H1 (cell line): Measurements from ENCODE around the gene TARDBP. TPM values are rescaled to one million over a fixed set of nuclear protein-coding genes. Genes with fewer than 3 reads are reported as not detected.

Source experiments
- CTCF ChIA-PET: fragments of 300-600 bp; sonication (Branson Sonifier 250); formaldehyde crosslinking; loops from one replicate; lab custom pipeline; 2021; ENCODE audit not compliant: partially characterized antibody; lab: Charles Lee
- POLR2A ChIA-PET: fragments of 300-600 bp; sonication (Branson Sonifier 250); formaldehyde crosslinking; loops from one replicate; lab custom pipeline; 2021; ENCODE audit warnings: inconsistent platforms; ENCODE audit not compliant: partially characterized antibody; lab: Charles Lee
- DNase-seq, 2 experiments: peaks; one replicate each; pipeline versions ENCODE4 v3.0.0 to v3.0.0-alpha.2; 2010 to 2022; ENCODE audit warnings: low spot score in 2 of 2, low read depth in 1 of 2, mixed read lengths in 1 of 2
- FAIRE-seq: peaks from 2 replicates; lab custom pipeline; 2011; peaks lifted over from hg19 to GRCh38; lab: Jason Lieb, UNC
- H2AFZ ChIP-seq: 2 replicates; pipeline ENCODE4 v1.8.1; 2012; ENCODE audit warnings: low read length, inconsistent platforms
- H2AK5ac ChIP-seq: 2 replicates; pipeline ENCODE4 v1.6.1; 2013; ENCODE audit warnings: low read depth, low read length
- H2BK120ac ChIP-seq: replicated peaks from 2 replicates; pipeline ENCODE3; 2013; ENCODE audit warnings: low read depth, low read length, inconsistent platforms
- H2BK12ac ChIP-seq: 2 replicates; pipeline ENCODE4 v1.6.1; 2013; ENCODE audit warnings: low read depth, low read length
- H2BK15ac ChIP-seq: 2 replicates; pipeline ENCODE4 v1.6.1; 2013; ENCODE audit warnings: low read length
- H2BK20ac ChIP-seq: 2 replicates; pipeline ENCODE4 v1.6.1; 2013; ENCODE audit warnings: low read length
- H2BK5ac ChIP-seq: 2 replicates; pipeline ENCODE4 v1.6.1; 2013; ENCODE audit warnings: low read depth, low read length
- H3K14ac ChIP-seq: 2 replicates; pipeline ENCODE4 v1.6.1; 2013; ENCODE audit warnings: inconsistent platforms; ENCODE audit not compliant: insufficient read length
- H3K18ac ChIP-seq: 2 replicates; pipeline ENCODE4 v1.6.1; 2013; ENCODE audit warnings: low read length; ENCODE audit errors: extremely low read depth
- H3K23ac ChIP-seq: 2 replicates; pipeline ENCODE4 v1.6.1; 2013; ENCODE audit warnings: inconsistent platforms; ENCODE audit not compliant: insufficient read length
- H3K23me2 ChIP-seq: 2 replicates; pipeline ENCODE4 v1.6.1; 2013; ENCODE audit warnings: low read depth, low read length
- H3K27ac ChIP-seq: 2 replicates; pipeline ENCODE4 v1.6.1; 2011; ENCODE audit warnings: low read depth, low read length, inconsistent platforms
- H3K27me3 ChIP-seq, 4 experiments: replicated peaks in 1 of 4; 1 replicate in 1 of 4; 2 replicates in 3 of 4; pipeline versions ENCODE4 v1.6.1 to v1.8.1; 2011 to 2013; ENCODE audit warnings: low read length in 3 of 4, mild to moderate bottlenecking in 3 of 4, inconsistent platforms in 2 of 4, mixed read lengths in 2 of 4, moderate library complexity in 1 of 4; ENCODE audit not compliant: control insufficient read depth in 3 of 4, insufficient read depth in 3 of 4; ENCODE audit errors: extremely low read depth in 1 of 4
- H3K36me3 ChIP-seq, 4 experiments: 2 replicates each; pipeline versions ENCODE4 v1.6.1 to v1.8.1; 2011 to 2013; ENCODE audit warnings: mild to moderate bottlenecking in 4 of 4, low read length in 3 of 4, moderate library complexity in 2 of 4, control low read depth in 1 of 4, inconsistent platforms in 1 of 4; ENCODE audit not compliant: insufficient read depth in 4 of 4, control insufficient read depth in 2 of 4
- H3K4ac ChIP-seq: replicated peaks from 2 replicates; pipeline ENCODE3; 2013; ENCODE audit warnings: low read length, low read depth, mixed read lengths, inconsistent platforms; ENCODE audit not compliant: insufficient read length
- H3K4me1 ChIP-seq, 4 experiments: replicated peaks in 1 of 4; 1 replicate in 1 of 4; 2 replicates in 3 of 4; pipeline versions ENCODE4 v1.6.1 to v1.8.1; 2011 to 2013; ENCODE audit warnings: low read length in 3 of 4, inconsistent platforms in 2 of 4, mixed read lengths in 1 of 4; ENCODE audit not compliant: insufficient read depth in 4 of 4, control insufficient read depth in 3 of 4
- H3K4me2 ChIP-seq, 2 experiments: 2 replicates each; pipeline versions ENCODE4 v1.6.1 to v1.8.1; 2011 to 2013; ENCODE audit warnings: low read depth in 2 of 2, low read length in 2 of 2, control low read depth in 1 of 2, inconsistent platforms in 1 of 2, mild to moderate bottlenecking in 1 of 2; ENCODE audit not compliant: insufficient read depth in 1 of 2
- H3K4me3 ChIP-seq, 4 experiments: fragments of 200-600, 300-600 bp in 1 of 4; sonication (generic), shearing (Covaris generic), sonication (Bioruptor Twin) in 1 of 4; 2 replicates each; pipeline versions ENCODE4 v1.5.1 to v1.8.1; 2011 to 2016; ENCODE audit warnings: low read length in 4 of 4, low read depth in 3 of 4, control low read depth in 2 of 4, inconsistent platforms in 2 of 4, mild to moderate bottlenecking in 2 of 4, mixed read lengths in 1 of 4, moderate library complexity in 1 of 4; ENCODE audit not compliant: insufficient read depth in 2 of 4; ENCODE audit errors: extremely low read depth in 1 of 4
- H3K56ac ChIP-seq: replicated peaks from 2 replicates; pipeline ENCODE3; 2013; ENCODE audit warnings: low read depth, mild to moderate bottlenecking, mixed read lengths, low read length, inconsistent platforms; ENCODE audit not compliant: insufficient read length
- H3K79me1 ChIP-seq: 2 replicates; pipeline ENCODE4 v1.6.1; 2013; ENCODE audit warnings: low read depth, low read length, control low read depth
- H3K79me2 ChIP-seq, 2 experiments: 2 replicates each; pipeline versions ENCODE4 v1.6.1 to v1.8.1; 2012 to 2013; ENCODE audit warnings: low read length in 2 of 2, mild to moderate bottlenecking in 2 of 2, inconsistent platforms in 1 of 2; ENCODE audit not compliant: insufficient read depth in 2 of 2, control insufficient read depth in 1 of 2
- H3K9ac ChIP-seq, 4 experiments: replicated peaks in 1 of 4; 1 replicate in 1 of 4; 2 replicates in 3 of 4; pipeline versions ENCODE4 v1.6.1 to v1.8.1; 2011 to 2013; ENCODE audit warnings: low read depth in 3 of 4, low read length in 3 of 4, control low read depth in 2 of 4, mild to moderate bottlenecking in 2 of 4, moderate library complexity in 2 of 4, inconsistent platforms in 1 of 4; ENCODE audit errors: extremely low read depth in 1 of 4
- H3K9me3 ChIP-seq, 2 experiments: 2 replicates each; pipeline versions ENCODE4 v1.6.1 to v1.8.1; 2012 to 2013; ENCODE audit warnings: mild to moderate bottlenecking in 2 of 2, moderate library complexity in 2 of 2, control low read depth in 1 of 2, inconsistent platforms in 1 of 2, low read depth in 1 of 2, low read length in 1 of 2, mixed read lengths in 1 of 2; ENCODE audit not compliant: insufficient read depth in 2 of 2
- H4K20me1 ChIP-seq, 2 experiments: replicated peaks in 1 of 2; 2 replicates each; pipeline versions ENCODE3 to v1.8.1; 2011 to 2013; ENCODE audit warnings: inconsistent platforms in 2 of 2, low read length in 2 of 2, mild to moderate bottlenecking in 1 of 2; ENCODE audit not compliant: insufficient read depth in 2 of 2, control insufficient read depth in 1 of 2
- H4K5ac ChIP-seq: 2 replicates; pipeline ENCODE4 v1.6.1; 2013; ENCODE audit warnings: low read length, low read depth, mixed read lengths, inconsistent platforms; ENCODE audit not compliant: insufficient read length
- H4K8ac ChIP-seq: 2 replicates; pipeline ENCODE4 v1.8.0; 2013; ENCODE audit warnings: mild to moderate bottlenecking, moderate library complexity, low read length, inconsistent platforms; ENCODE audit not compliant: insufficient read depth; ENCODE audit errors: extremely low read depth
- H4K91ac ChIP-seq: replicated peaks from 2 replicates; pipeline ENCODE3; 2013; ENCODE audit warnings: low read length, mixed read lengths, inconsistent platforms; ENCODE audit not compliant: insufficient read length
- FOSL1 ChIP-seq: IDR thresholded peaks from 2 replicates; pipeline ENCODE4 v1.6.1; 2011; ENCODE audit warnings: mild to moderate bottlenecking, low read depth, low read length, moderate library complexity; ENCODE audit not compliant: insufficient read depth
- POU5F1 ChIP-seq: IDR thresholded peaks from 2 replicates; pipeline ENCODE4 v1.6.1; 2011; ENCODE audit warnings: low read depth, mild to moderate bottlenecking, low read length, moderate library complexity
- YY1 ChIP-seq: IDR thresholded peaks from 2 replicates; pipeline ENCODE4 v1.6.1; 2011; ENCODE audit warnings: low read depth, mild to moderate bottlenecking, low read length
- WGBS, 2 experiments: shearing (Covaris generic) in 1 of 2; methylation state at CpG; one replicate each; pipeline versions ENCODE4 v1.1.6 to v1.1.7; 2013 to 2015; ENCODE audit warnings: low lambda C conversion rate in 2 of 2, mixed read lengths in 2 of 2, inconsistent platforms in 1 of 2, low coverage in 1 of 2, missing lambda C conversion rate in 1 of 2; ENCODE audit not compliant: insufficient replicate concordance in 2 of 2, insufficient coverage in 1 of 2, insufficient read length in 1 of 2; ENCODE audit errors: extremely low coverage in 1 of 2, missing lambda C conversion rate in 1 of 2; 5-methylcytosine and 5-hydroxymethylcytosine counted together
- polyA plus RNA-seq, 7 experiments: library from polyadenylated mRNA; depleted of rRNA in 3 of 7; stranded (reverse) in 5 of 7; unstranded in 2 of 7; fragments of >200 nt in 5 of 7; fragments of 200-250 nt in 2 of 7; gene quantifications; 1 replicate in 5 of 7; 2 replicates in 1 of 7; 4 replicates in 1 of 7; pipeline versions ENCODE4 v1.2.1 to v1.2.3, GENCODE V29; 2011 to 2013; ENCODE audit warnings: missing spikeins in 2 of 7, mixed read lengths in 2 of 7
- total RNA-seq: library from RNA; stranded (reverse); fragmentation: NEBNext Ultra II Directional; extraction: Animal tissue kit (Norgen Biotek cat#: 25700); gene quantifications from 2 replicates; pipeline ENCODE4 v1.2.1, GENCODE V29; 2021
- TF ChIP-seq, protein P1 (sequence below): IDR thresholded peaks from 2 replicates; pipeline ENCODE4 v1.6.1; 2011; ENCODE audit warnings: low read depth, mild to moderate bottlenecking, low read length; ENCODE audit not compliant: insufficient read depth

TARDBP gene
- total and polyA plus RNA-seq, 2 of the 8 experiments (the other 6 are each of a cell fraction or from before 2014, with no cell fraction given) = 144 to 240 TPM

DNA sequence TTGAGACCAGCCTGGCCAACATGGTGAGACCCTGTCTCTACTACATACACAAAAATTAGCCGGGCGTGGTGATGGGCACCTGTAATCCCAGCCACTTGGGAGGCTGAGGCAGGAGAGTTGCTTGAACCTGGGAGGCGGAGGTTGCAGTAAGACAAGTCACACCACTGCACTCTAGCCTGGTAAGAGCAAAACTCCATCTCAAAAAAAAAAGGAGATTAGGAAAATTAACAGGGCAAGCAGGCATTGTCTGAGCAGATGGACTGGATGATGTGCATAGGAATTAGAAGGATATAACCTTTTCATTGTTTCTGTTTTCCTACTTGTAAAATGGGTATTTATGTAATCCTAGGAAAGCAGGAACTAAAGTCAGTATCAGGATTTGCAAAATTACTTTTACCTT, 15.6 kb downstream of the TARDBP start:
- no peaks in the 10 kb centered on the region for H3K27me3 ChIP-seq
- H3K23ac ChIP-seq = no peak overlapping the region
- no peak overlapping the region for H4K5ac ChIP-seq
- WGBS, 2 experiments = 81% methylated on average over 3 of the region's 3 CpGs; no CpG with 5 or more reads in 1 of the 2 experiments
- ChIA-PET CTCF (interaction anchor here (1.7 kb wide), 1 partner anchor 10 kb away, joined by 9 read pairs; no protein-coding TSS in a partner anchor), POLR2A (interaction anchor here (1.4 to 1.6 kb wide), 4 partner anchors 10 to 52 kb away, joined by 4 to 8 read pairs (median 7); partner anchors contain the start of gene TARDBP)
- no peak overlapping the region for H3K18ac ChIP-seq
- FAIRE-seq = no peak
- no peak overlapping the region for H3K4me2 ChIP-seq
- no peak overlapping the region for H2AK5ac ChIP-seq
- H3K14ac ChIP-seq = no peak overlapping the region
- H3K27ac ChIP-seq = no peak overlapping the region
- no peak for DNase-seq
- H4K20me1 ChIP-seq = peaks cover 3 to 9% of the 10 kb centered on the region in 2 experiments
- H2BK15ac ChIP-seq = no peak overlapping the region
- H4K8ac ChIP-seq = no peak overlapping the region
- no peaks in the 10 kb centered on the region for H3K79me1 ChIP-seq
- H3K4ac ChIP-seq = no peak overlapping the region
- H2BK20ac ChIP-seq = no peak overlapping the region
- H3K4me1 ChIP-seq = peaks cover 0 to 4% (median 0%) of the 10 kb centered on the region in 4 experiments; a peak in 3 of 7 replicates
- H3K9ac ChIP-seq = no peak overlapping the region
- TF ChIP-seq POU5F1 = no peak
- TF ChIP-seq FOSL1 = no peak
- TF ChIP-seq, protein P1, sequence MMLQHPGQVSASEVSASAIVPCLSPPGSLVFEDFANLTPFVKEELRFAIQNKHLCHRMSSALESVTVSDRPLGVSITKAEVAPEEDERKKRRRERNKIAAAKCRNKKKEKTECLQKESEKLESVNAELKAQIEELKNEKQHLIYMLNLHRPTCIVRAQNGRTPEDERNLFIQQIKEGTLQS = no peak
- no peak for TF ChIP-seq YY1
- H2AFZ ChIP-seq = no peak overlapping the region
- H2BK5ac ChIP-seq = no peak overlapping the region
- H3K36me3 ChIP-seq = peaks cover 9 to 48% (median 23%) of the 10 kb centered on the region in 4 experiments
- H2BK120ac ChIP-seq = no peak overlapping the region
- H3K23me2 ChIP-seq = no peaks in the 10 kb centered on the region
- no peaks in the 10 kb centered on the region; a peak in 1 of 4 replicates for H3K9me3 ChIP-seq
- no peaks in the 10 kb centered on the region for H3K79me2 ChIP-seq
- H3K4me3 ChIP-seq = no peak overlapping the region
- no peak overlapping the region for H4K91ac ChIP-seq
- H2BK12ac ChIP-seq = no peak overlapping the region
- H3K56ac ChIP-seq = no peak overlapping the region
